Endothelial cell of umbilical vein (primary cell): Measurements from ENCODE around the gene RELL1.

Experiments used
- CTCF ChIP-seq, 2 donors: IDR thresholded peaks; 1 replicate in 1 of 2; 2 replicates in 1 of 2; pipeline ENCODE4 v1.5.1; 2011; ENCODE audit warnings: low read length in 2 of 2, mild to moderate bottlenecking in 2 of 2, moderate library complexity in 2 of 2, control low read depth in 1 of 2, inconsistent platforms in 1 of 2, low read depth in 1 of 2; ENCODE audit not compliant: insufficient read depth in 1 of 2; ENCODE audit errors: extremely low read depth in 1 of 2
- EZH2 ChIP-seq: IDR thresholded peaks from 2 replicates; pipeline ENCODE4 v1.6.1; 2012; ENCODE audit warnings: borderline replicate concordance, low read depth, mild to moderate bottlenecking, moderate library complexity, low read length, inconsistent platforms; ENCODE audit not compliant: severe bottlenecking
- JUN ChIP-seq: IDR thresholded peaks from 2 replicates; pipeline ENCODE4 v1.6.1; 2011; ENCODE audit warnings: borderline replicate concordance, low read depth; ENCODE audit not compliant: insufficient read length, insufficient read depth
- MAX ChIP-seq: IDR thresholded peaks from 2 replicates; pipeline ENCODE4 v1.6.1; 2011; ENCODE audit not compliant: insufficient read depth, insufficient read length
- MYC ChIP-seq: IDR thresholded peaks from one replicate; pipeline ENCODE4 v1.6.1; 2011; ENCODE audit warnings: mild to moderate bottlenecking, low read depth, low read length
- POLR2A ChIP-seq: IDR thresholded peaks from 2 replicates; pipeline ENCODE4 v1.6.1; 2012; ENCODE audit warnings: low read depth, mild to moderate bottlenecking, control low read depth, low read length
- POLR2AphosphoS5 ChIP-seq: IDR thresholded peaks from 2 replicates; pipeline ENCODE4 v1.6.1; 2012; ENCODE audit warnings: low read depth, mild to moderate bottlenecking, control low read depth, low read length, moderate library complexity; ENCODE audit not compliant: insufficient read depth

GRCh38 chr4:37595875-37596680 is 90.1 kb downstream of the RELL1 start:
- no peak for TF ChIP-seq CTCF (IDR thresholded peaks at IDR 0.05; ENCODE audit: extremely low read depth in 1 of 2, insufficient read depth in 1 of 2, low read depth in 1 of 2, low read length in 2 of 2)
- TF ChIP-seq MAX, result no peak
- TF ChIP-seq POLR2A, result no peak
- no peak for TF ChIP-seq MYC
- TF ChIP-seq POLR2AphosphoS5, result no peak
- TF ChIP-seq EZH2, result no peak
- TF ChIP-seq JUN, result no peak
